MM.1S (cell line): ENCODE data around the gene TIPIN.
"Not testable (repeated sequence)": the region's sequence is repeated elsewhere in the genome, so short reads cannot be mapped to it uniquely, and the experiment has no call there.

Experiments used
- DNase-seq: peaks from one replicate; pipeline ENCODE4 v3.0.0-alpha.2; 2015
- H2AFZ ChIP-seq: fragments of 300-600 bp; sonication (generic); 2 replicates; pipeline ENCODE4 v1.6.0; 2016; ENCODE audit warnings: antibody characterized with exemption, low read length
- H3F3A ChIP-seq: fragments of 300-600 bp; sonication (generic); 2 replicates; pipeline ENCODE4 v1.6.1; 2016; ENCODE audit warnings: mild to moderate bottlenecking, antibody characterized with exemption, low read length, moderate library complexity, mixed read lengths; ENCODE audit not compliant: insufficient read depth
- H3K27ac ChIP-seq: fragments of 300-600 bp; sonication (generic); 2 replicates; pipeline ENCODE4 v1.5.1; 2016; ENCODE audit warnings: mild to moderate bottlenecking, low read length
- H3K27me3 ChIP-seq: fragments of 300-600 bp; sonication (generic); replicated peaks from 2 replicates; pipeline ENCODE4 v1.6.0; 2016; ENCODE audit warnings: low read length; ENCODE audit not compliant: insufficient read depth
- H3K36me3 ChIP-seq: fragments of 300-600 bp; sonication (generic); replicated peaks from 2 replicates; pipeline ENCODE4 v1.6.1; 2016; ENCODE audit warnings: mild to moderate bottlenecking, low read length, mixed read lengths; ENCODE audit not compliant: insufficient read depth
- H3K4me1 ChIP-seq: fragments of 300-600 bp; sonication (generic); 2 replicates; pipeline ENCODE4 v1.6.1; 2016; ENCODE audit warnings: low read length, mixed read lengths
- H3K4me2 ChIP-seq: fragments of 300-600 bp; sonication (generic); 2 replicates; pipeline ENCODE4 v1.6.0; 2016; ENCODE audit warnings: low read depth, low read length
- H3K4me3 ChIP-seq: fragments of 300-600 bp; sonication (generic); 2 replicates; pipeline ENCODE4 v1.5.1; 2016; ENCODE audit warnings: low read length, mixed read lengths
- H3K79me2 ChIP-seq: fragments of 300-600 bp; sonication (generic); 2 replicates; pipeline ENCODE4 v1.6.1; 2016; ENCODE audit warnings: mixed run types, low read length, mixed read lengths
- H3K9ac ChIP-seq: fragments of 300-600 bp; sonication (generic); 2 replicates; pipeline ENCODE4 v1.6.1; 2016; ENCODE audit warnings: low read length, mixed read lengths
- H3K9me2 ChIP-seq: fragments of 300-600 bp; sonication (generic); replicated peaks from 2 replicates; pipeline ENCODE4 v1.6.1; 2016; ENCODE audit warnings: mild to moderate bottlenecking, low read length, mixed read lengths; ENCODE audit not compliant: insufficient read depth
- H3K9me3 ChIP-seq: fragments of 300-600 bp; sonication (generic); replicated peaks from 2 replicates; pipeline ENCODE4 v1.6.1; 2016; ENCODE audit warnings: mild to moderate bottlenecking, low read length, mixed read lengths; ENCODE audit not compliant: insufficient read depth
- H4K20me1 ChIP-seq: fragments of 300-600 bp; sonication (generic); 2 replicates; pipeline ENCODE4 v1.6.1; 2016; ENCODE audit warnings: mild to moderate bottlenecking, low read length, moderate library complexity, mixed read lengths; ENCODE audit not compliant: insufficient read depth
- CTCF ChIP-seq: fragments of 300-600 bp; sonication (generic); IDR thresholded peaks from 2 replicates; pipeline ENCODE4 v1.5.1; 2016; ENCODE audit warnings: antibody characterized with exemption, low read length, mixed read lengths
- EZH2 ChIP-seq: fragments of 300-600 bp; sonication (generic); optimal IDR thresholded peaks from 2 replicates; pipeline ENCODE3; 2017; ENCODE audit warnings: low read depth, mild to moderate bottlenecking, antibody characterized with exemption, low read length, mixed read lengths
- EZH2phosphoT487 ChIP-seq: fragments of 300-600 bp; sonication (generic); IDR thresholded peaks from 2 replicates; pipeline ENCODE4 v1.6.1; 2018; ENCODE audit warnings: antibody characterized with exemption, low read length

The TIPIN gene

GRCh38 chr15:66386204-66387123 lies 30.0 kb upstream of the TIPIN start, which contains the start of gene MAP2K1:
Gene MAP2K1 (plus strand): TSS chr15:66386912. CDS start chr15:66387348, 436 bp downstream.
- Histone ChIP-seq H3K9ac (peak within 1 kb of the TSS; percentile 54), H3K27me3 (no peaks in the 10 kb centered on the region), H3K27ac (peak within 1 kb of the TSS; percentile 55; the same call in 1 of the 2 replicates), H3K4me2 (peak within 1 kb of the TSS; percentile 69), H3K36me3 (no peaks in the 10 kb centered on the region), H3K9me3 (no peaks in the 10 kb centered on the region), H3K79me2 (peaks cover 44% of the 10 kb centered on the region), H2AFZ (peak within 1 kb of the TSS; percentile 65), H3K4me1 (peaks cover 28% of the 10 kb centered on the region), H3F3A (peaks cover 13% of the 10 kb centered on the region), H3K4me3 (peak within 1 kb of the TSS; percentile 75), H4K20me1 (no peaks in the 10 kb centered on the region), H3K9me2 (no peaks in the 10 kb centered on the region)
- peak; percentile 98 for DNase-seq
- no peak for TF ChIP-seq EZH2
- TF ChIP-seq CTCF: peak; percentile 80

GRCh38 chr15:66381376-66381775 lies 24.9 kb upstream of the TIPIN start:
- H3K9me3 ChIP-seq, H3K27me3 ChIP-seq, H3K9me2 ChIP-seq, H3K4me3 ChIP-seq, H3K27ac ChIP-seq, DNase-seq, H2AFZ ChIP-seq, H3K79me2 ChIP-seq, H3K9ac ChIP-seq, H3K4me1 ChIP-seq, H3K4me2 ChIP-seq, H4K20me1 ChIP-seq, H3K36me3 ChIP-seq, H3F3A ChIP-seq: not testable (repeated sequence)

GRCh38 chr15:66378814-66379430 lies 22.4 kb upstream of the TIPIN start:
- H3K36me3 ChIP-seq: no peaks in the 10 kb centered on the region
- no peak overlapping the region for H3K9ac ChIP-seq
- H3K9me3 ChIP-seq: no peaks in the 10 kb centered on the region
- no peak overlapping the region for H2AFZ ChIP-seq
- H3K4me2 ChIP-seq: no peak overlapping the region
- no peaks in the 10 kb centered on the region for H3F3A ChIP-seq
- TF ChIP-seq EZH2 (no peak), EZH2phosphoT487 (no peak), CTCF (no peak)
- H3K4me1 ChIP-seq: no peaks in the 10 kb centered on the region
- H3K79me2 ChIP-seq: no peaks in the 10 kb centered on the region
- H4K20me1 ChIP-seq: no peaks in the 10 kb centered on the region
- no peaks in the 10 kb centered on the region for H3K9me2 ChIP-seq
- no peaks in the 10 kb centered on the region for H3K27me3 ChIP-seq
- H3K27ac ChIP-seq: no peak overlapping the region
- no peak for DNase-seq
- no peak overlapping the region for H3K4me3 ChIP-seq
